ENCODE measurements around the gene IQGAP2. TPM values are rescaled to one million over a fixed set of nuclear protein-coding genes. Genes with fewer than 3 reads are reported as not detected.
A peak's percentile ranks its signal among the peaks of the same experiment; 100 is the strongest.

The IQGAP2 gene
- total RNA-seq, 1 experiment from 2014 or later = not detected

DNA sequence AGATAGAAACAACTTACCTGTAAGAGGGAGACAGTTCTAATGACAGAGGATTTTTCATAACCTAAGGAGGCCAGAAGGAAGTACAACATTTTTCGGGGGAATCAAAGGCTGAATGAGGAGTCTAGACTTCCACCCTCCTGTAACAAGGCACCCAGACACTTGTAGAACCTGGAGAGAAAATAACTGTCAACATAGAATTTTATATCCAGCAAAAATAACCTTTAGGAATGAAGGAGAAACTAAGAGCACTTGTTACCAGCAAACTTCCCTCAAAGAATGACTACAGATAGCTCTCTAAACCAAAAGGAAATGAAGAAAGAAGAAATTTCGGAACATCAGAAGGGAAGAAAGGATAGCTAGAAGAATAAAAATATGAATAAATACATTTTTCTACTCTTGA lies 246.1 kb downstream of the IQGAP2 start:
- TF ChIP-seq EZH2 (IDR thresholded peaks at IDR 0.05; ENCODE audit: low read depth) = no peak
- TF ChIP-seq, protein P1, sequence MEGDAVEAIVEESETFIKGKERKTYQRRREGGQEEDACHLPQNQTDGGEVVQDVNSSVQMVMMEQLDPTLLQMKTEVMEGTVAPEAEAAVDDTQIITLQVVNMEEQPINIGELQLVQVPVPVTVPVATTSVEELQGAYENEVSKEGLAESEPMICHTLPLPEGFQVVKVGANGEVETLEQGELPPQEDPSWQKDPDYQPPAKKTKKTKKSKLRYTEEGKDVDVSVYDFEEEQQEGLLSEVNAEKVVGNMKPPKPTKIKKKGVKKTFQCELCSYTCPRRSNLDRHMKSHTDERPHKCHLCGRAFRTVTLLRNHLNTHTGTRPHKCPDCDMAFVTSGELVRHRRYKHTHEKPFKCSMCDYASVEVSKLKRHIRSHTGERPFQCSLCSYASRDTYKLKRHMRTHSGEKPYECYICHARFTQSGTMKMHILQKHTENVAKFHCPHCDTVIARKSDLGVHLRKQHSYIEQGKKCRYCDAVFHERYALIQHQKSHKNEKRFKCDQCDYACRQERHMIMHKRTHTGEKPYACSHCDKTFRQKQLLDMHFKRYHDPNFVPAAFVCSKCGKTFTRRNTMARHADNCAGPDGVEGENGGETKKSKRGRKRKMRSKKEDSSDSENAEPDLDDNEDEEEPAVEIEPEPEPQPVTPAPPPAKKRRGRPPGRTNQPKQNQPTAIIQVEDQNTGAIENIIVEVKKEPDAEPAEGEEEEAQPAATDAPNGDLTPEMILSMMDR (conservative IDR thresholded peaks at IDR 0.05) = no peak

DNA sequence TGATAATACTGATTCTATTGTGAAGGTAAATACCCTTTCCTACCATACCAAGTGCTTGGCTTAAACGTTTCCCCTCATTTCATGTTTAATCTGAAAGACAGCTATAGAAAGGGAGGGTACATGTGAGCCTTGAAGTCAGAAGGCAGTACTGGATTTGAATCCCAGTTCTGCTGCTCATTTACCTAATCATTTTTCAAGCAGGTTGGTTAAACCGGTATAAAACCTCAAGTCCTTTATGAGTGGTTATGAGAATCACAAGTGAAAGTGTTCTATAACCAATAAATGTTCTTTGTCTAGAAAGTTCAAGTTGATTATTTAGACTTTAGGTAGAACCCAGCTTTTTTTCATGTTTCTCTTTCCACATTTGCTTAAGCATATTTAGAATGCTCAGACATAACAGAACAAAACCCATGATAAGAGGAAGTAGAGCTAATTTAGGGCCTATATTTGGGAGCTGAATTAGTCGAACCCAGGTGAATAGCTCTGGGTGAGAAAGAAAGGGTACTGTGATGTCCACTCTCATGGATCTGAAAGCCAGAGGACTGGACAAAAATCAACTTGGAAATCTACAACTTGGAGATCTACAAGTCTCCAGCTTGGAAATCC lies 249.8 kb downstream of the IQGAP2 start:
- Histone ChIP-seq H3K4me2 (no peak overlapping the region), H3K9me2 (ENCODE audit: insufficient read depth) (no peaks in the 10 kb centered on the region), H3F3A (ENCODE audit: insufficient read depth, low read depth) (no peaks in the 10 kb centered on the region), H4K20me1 (ENCODE audit: insufficient read depth) (no peaks in the 10 kb centered on the region), H3K27me3 (ENCODE audit: insufficient read depth, low read depth) (no peaks in the 10 kb centered on the region), H3K9me3 (ENCODE audit: insufficient read depth, low read depth) (0 out of 2 replicates have a peak, but pooled peaks cover 3% of the 10 kb centered on the region), H3K4me1 (replicated peaks; ENCODE audit: insufficient read depth) (no peaks in the 10 kb centered on the region), H3K79me2 (ENCODE audit: low read depth) (no peaks in the 10 kb centered on the region), H3K36me3 (ENCODE audit: low read depth) (no peaks in the 10 kb centered on the region), H3K4me3 (no peak overlapping the region), H3K27ac (no peak overlapping the region), H2AFZ (0 out of 2 replicates have a peak overlapping the region, but pooled peaks have one; percentile 36)
- intact Hi-C loops (cut with micrococcal nuclease; ENCODE audit: unreplicated experiment) = no loop called here
- no peak for TF ChIP-seq EZH2 (IDR thresholded peaks at IDR 0.05; ENCODE audit: low read depth)
- TF ChIP-seq, protein P1 (conservative IDR thresholded peaks at IDR 0.05) = no peak
- POLR2A ChIA-PET (ENCODE audit: unreplicated experiment) = interaction anchor here (0.6 to 0.7 kb wide), 2 partner anchors 104 to 1534 kb away, joined by 3 read pairs; no protein-coding TSS in a partner anchor
- DNase-seq = no peak
- CTCF ChIA-PET = no interaction called here
- no TSS peak for BruUV-seq (replicated peaks)

More for the DNA sequence above, 246.1 kb downstream of the IQGAP2 start:
- Histone ChIP-seq H3K4me3 (no peak overlapping the region), H3K9me2 (ENCODE audit: insufficient read depth) (no peaks in the 10 kb centered on the region), H3F3A (ENCODE audit: insufficient read depth, low read depth) (no peaks in the 10 kb centered on the region), H3K79me2 (ENCODE audit: low read depth) (no peaks in the 10 kb centered on the region), H3K9me3 (ENCODE audit: insufficient read depth, low read depth) (0 out of 2 replicates have a peak, but pooled peaks cover 3% of the 10 kb centered on the region), H3K27ac (no peak overlapping the region), H3K4me2 (no peak overlapping the region), H3K36me3 (ENCODE audit: low read depth) (no peaks in the 10 kb centered on the region), H2AFZ (no peak overlapping the region), H3K27me3 (ENCODE audit: insufficient read depth, low read depth) (no peaks in the 10 kb centered on the region), H3K4me1 (replicated peaks; ENCODE audit: insufficient read depth) (no peaks in the 10 kb centered on the region), H4K20me1 (ENCODE audit: insufficient read depth) (no peaks in the 10 kb centered on the region)
- POLR2A ChIA-PET (ENCODE audit: unreplicated experiment) = no interaction called here
- intact Hi-C loops (cut with micrococcal nuclease; ENCODE audit: unreplicated experiment) = no loop called here
- no TSS peak for BruUV-seq (replicated peaks)
- CTCF ChIA-PET = no interaction called here
- DNase-seq = no peak

DNA sequence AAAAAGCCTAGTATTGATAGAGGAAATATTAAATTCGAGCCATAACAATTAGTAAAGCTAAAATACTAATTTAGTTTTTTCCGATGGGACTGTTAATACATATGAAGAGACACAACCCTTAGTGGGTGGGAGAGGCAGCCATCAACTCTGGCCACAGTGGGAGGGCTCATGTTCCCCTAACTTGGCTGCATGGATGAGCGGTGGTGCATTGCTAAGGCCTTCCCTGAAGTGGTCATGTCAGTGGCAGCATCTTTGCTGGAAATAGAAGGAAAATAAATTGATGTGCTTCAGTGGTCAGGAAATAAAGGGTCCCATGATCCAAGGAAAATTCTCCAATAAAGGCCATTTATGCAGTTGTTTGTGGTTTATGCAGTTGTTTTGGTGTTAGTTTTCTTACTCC lies 254.0 kb downstream of the IQGAP2 start:
- BruUV-seq (replicated peaks) = no TSS peak
- TF ChIP-seq EZH2 (IDR thresholded peaks at IDR 0.05; ENCODE audit: low read depth) = no peak
- TF ChIP-seq, protein P1 (conservative IDR thresholded peaks at IDR 0.05) = no peak
- H4K20me1 ChIP-seq (ENCODE audit: insufficient read depth) = no peaks in the 10 kb centered on the region
- no peaks in the 10 kb centered on the region for H3K79me2 ChIP-seq (ENCODE audit: low read depth)
- H3K27ac ChIP-seq = no peak overlapping the region
- intact Hi-C loops (cut with micrococcal nuclease; ENCODE audit: unreplicated experiment) = no loop called here
- no peaks in the 10 kb centered on the region for H3K9me3 ChIP-seq (ENCODE audit: insufficient read depth, low read depth)
- H3K9me2 ChIP-seq (ENCODE audit: insufficient read depth) = no peaks in the 10 kb centered on the region
- H3F3A ChIP-seq (ENCODE audit: insufficient read depth, low read depth) = no peaks in the 10 kb centered on the region
- H3K4me2 ChIP-seq = no peak overlapping the region
- POLR2A ChIA-PET (ENCODE audit: unreplicated experiment) = no interaction called here
- H2AFZ ChIP-seq = no peak overlapping the region
- H3K4me1 ChIP-seq (replicated peaks; ENCODE audit: insufficient read depth) = no peaks in the 10 kb centered on the region
- CTCF ChIA-PET = no interaction called here
- no peak for DNase-seq
- H3K27me3 ChIP-seq (ENCODE audit: insufficient read depth, low read depth) = no peaks in the 10 kb centered on the region
- H3K36me3 ChIP-seq (ENCODE audit: low read depth) = no peaks in the 10 kb centered on the region
- H3K4me3 ChIP-seq = no peak overlapping the region
